GM12878 (cell line): ENCODE measurements around the gene MYH10.

Source experiments
- CTCF ChIP-seq, 3 experiments: IDR thresholded peaks in 2 of 3; conservative IDR thresholded peaks in 1 of 3; 2 replicates each; pipeline ENCODE4 v1.5.1; 2011; ENCODE audit warnings: low read depth in 3 of 3, low read length in 3 of 3, mild to moderate bottlenecking in 3 of 3, control low read depth in 2 of 3, moderate library complexity in 2 of 3, inconsistent platforms in 1 of 3, mixed read lengths in 1 of 3; ENCODE audit not compliant: control insufficient read depth in 2 of 3, insufficient read depth in 1 of 3; ENCODE audit errors: extremely low read depth in 1 of 3
- JUNB ChIP-seq: IDR thresholded peaks from 2 replicates; pipeline ENCODE4 v1.6.1; 2016; ENCODE audit warnings: antibody characterized with exemption, mild to moderate bottlenecking
- MTA3 ChIP-seq: IDR thresholded peaks from 2 replicates; pipeline ENCODE4 v1.6.1; 2012; ENCODE audit warnings: low read length, inconsistent platforms, borderline replicate concordance
- POLR2A ChIP-seq: IDR thresholded peaks from 2 replicates; pipeline ENCODE4 v1.6.1; 2011; ENCODE audit warnings: low read depth, mild to moderate bottlenecking, low read length
- POLR2AphosphoS5 ChIP-seq: IDR thresholded peaks from 2 replicates; pipeline ENCODE4 v1.6.1; 2011; ENCODE audit warnings: mild to moderate bottlenecking, low read length, inconsistent platforms
- RAD51 ChIP-seq: fragments of 450-650 bp; IDR thresholded peaks from 2 replicates; pipeline ENCODE4 v1.6.1; 2016; ENCODE audit warnings: moderate library complexity, mild to moderate bottlenecking, inconsistent platforms
- RFX5 ChIP-seq: IDR thresholded peaks from 2 replicates; pipeline ENCODE4 v1.6.1; 2011; ENCODE audit warnings: low read depth, low read length, improper control_type of control experiment
- SKIL ChIP-seq: fragments of 450-650 bp; IDR thresholded peaks from 2 replicates; pipeline ENCODE4 v1.6.1; 2017; ENCODE audit warnings: mild to moderate bottlenecking, low read depth, inconsistent platforms; ENCODE audit not compliant: poor library complexity, severe bottlenecking

- TF ChIP-seq POLR2A: no peak
- no peak for TF ChIP-seq RFX5
- no peak for TF ChIP-seq SKIL
- TF ChIP-seq CTCF (IDR thresholded peaks at IDR 0.05 in 2 of 3, conservative IDR thresholded peaks at IDR 0.05 in 1 of 3; ENCODE audit: control insufficient read depth in 2 of 3, extremely low read depth in 1 of 3, insufficient read depth in 1 of 3, low read depth in 3 of 3, low read length in 3 of 3): no peak
- TF ChIP-seq MTA3: no peak
- no peak for TF ChIP-seq JUNB
- TF ChIP-seq POLR2AphosphoS5: no peak
- TF ChIP-seq RAD51: no peak
Observed at GRCh38 chr17:8534498-8535188, 95.9 kb downstream of the MYH10 start.
